OCI-LY1 (cell line): ENCODE results near the gene IGF1R.

Experiments
- H2AFZ ChIP-seq: fragments of 200-600 bp; sonication (generic), shearing (Covaris generic); 2 replicates; pipeline ENCODE4 v1.6.0; 2014; ENCODE audit warnings: antibody characterized with exemption, mild to moderate bottlenecking, low read length
- H3F3A ChIP-seq: fragments of 200-600 bp; sonication (generic), shearing (Covaris generic); 2 replicates; pipeline ENCODE4 v1.6.0; 2014; ENCODE audit warnings: mild to moderate bottlenecking, antibody characterized with exemption, low read length, moderate library complexity; ENCODE audit not compliant: insufficient read depth
- H3K27ac ChIP-seq: fragments of 200-600 bp; sonication (generic); 2 replicates; pipeline ENCODE4 v1.5.1; 2014; ENCODE audit warnings: low read length, mixed run types, mild to moderate bottlenecking, low read depth; ENCODE audit not compliant: poor library complexity, severe bottlenecking
- H3K27me3 ChIP-seq: fragments of 200-600 bp; sonication (generic); 2 replicates; pipeline ENCODE4 v1.6.0; 2014; ENCODE audit warnings: antibody characterized with exemption, mild to moderate bottlenecking, low read length, moderate library complexity; ENCODE audit not compliant: insufficient read depth
- H3K36me3 ChIP-seq: fragments of 200-600 bp; sonication (generic); 2 replicates; pipeline ENCODE4 v1.6.1; 2014; ENCODE audit warnings: mild to moderate bottlenecking, antibody characterized with exemption, low read length, moderate library complexity, mixed read lengths; ENCODE audit not compliant: insufficient read depth
- H3K4me1 ChIP-seq: fragments of 200-600 bp; sonication (generic); 2 replicates; pipeline ENCODE4 v1.5.1; 2014; ENCODE audit warnings: mild to moderate bottlenecking, low read length, moderate library complexity; ENCODE audit not compliant: insufficient read depth, severe bottlenecking
- H3K4me2 ChIP-seq: fragments of 200-600 bp; sonication (generic), shearing (Covaris generic); 2 replicates; pipeline ENCODE4 v1.6.1; 2014; ENCODE audit warnings: low read length
- H3K4me3 ChIP-seq: fragments of 200-600 bp; sonication (generic); 2 replicates; pipeline ENCODE4 v1.5.1; 2014; ENCODE audit warnings: low read length, low read depth, mild to moderate bottlenecking, mixed read lengths; ENCODE audit not compliant: poor library complexity, severe bottlenecking
- H3K79me2 ChIP-seq: fragments of 200-600 bp; shearing (Covaris generic); 2 replicates; pipeline ENCODE4 v1.6.1; 2016; ENCODE audit warnings: mixed run types, low read length, mixed read lengths; ENCODE audit not compliant: insufficient read depth
- H3K9ac ChIP-seq: fragments of 200-600 bp; sonication (generic), shearing (Covaris generic); 2 replicates; pipeline ENCODE4 v1.6.1; 2014; ENCODE audit warnings: mild to moderate bottlenecking, low read length, mixed read lengths
- H3K9me2 ChIP-seq: fragments of 200-600 bp; sonication (generic), shearing (Covaris generic); 2 replicates; pipeline ENCODE4 v1.6.1; 2014; ENCODE audit warnings: low read depth, mild to moderate bottlenecking, low read length, mixed read lengths
- H3K9me3 ChIP-seq: fragments of 200-600 bp; shearing (Covaris generic); 2 replicates; pipeline ENCODE4 v1.6.1; 2014; ENCODE audit warnings: low read length, mixed read lengths
- H4K20me1 ChIP-seq: fragments of 200-600 bp; sonication (generic), shearing (Covaris generic); 2 replicates; pipeline ENCODE4 v1.6.0; 2016; ENCODE audit warnings: mild to moderate bottlenecking, low read length; ENCODE audit not compliant: insufficient read depth
- CTCF ChIP-seq: fragments of 200-600 bp; sonication (generic), shearing (Covaris generic); IDR thresholded peaks from 2 replicates; pipeline ENCODE4 v1.5.1; 2017; ENCODE audit warnings: mild to moderate bottlenecking, antibody characterized with exemption, low read length, moderate library complexity, mixed read lengths
- EZH2 ChIP-seq: fragments of 200-600 bp; sonication (generic), shearing (Covaris generic); IDR thresholded peaks from 2 replicates; pipeline ENCODE4 v1.8.0; 2017; ENCODE audit warnings: borderline replicate concordance, mixed run types, mild to moderate bottlenecking, antibody characterized with exemption, low read length, moderate library complexity, mixed read lengths

Gene IGF1R

GRCh38 chr15:98666841-98667240 is 18.5 kb downstream of the IGF1R start:
- no peak overlapping the region for H3K4me2 ChIP-seq
- H3K36me3 ChIP-seq = no peaks in the 10 kb centered on the region
- H3K9me2 ChIP-seq = no peaks in the 10 kb centered on the region
- H3K9ac ChIP-seq = no peak overlapping the region
- no peaks in the 10 kb centered on the region for H3K4me1 ChIP-seq
- no peak overlapping the region for H2AFZ ChIP-seq
- no peak for TF ChIP-seq EZH2
- TF ChIP-seq CTCF = no peak
- no peaks in the 10 kb centered on the region for H3K79me2 ChIP-seq
- H3K27ac ChIP-seq = no peak overlapping the region
- no peak overlapping the region for H3K4me3 ChIP-seq
- no peaks in the 10 kb centered on the region for H3K27me3 ChIP-seq
- H3K9me3 ChIP-seq = no peaks in the 10 kb centered on the region
- no peaks in the 10 kb centered on the region for H3F3A ChIP-seq
- no peaks in the 10 kb centered on the region for H4K20me1 ChIP-seq

GRCh38 chr15:98667521-98668179 is 19.3 kb downstream of the IGF1R start:
- H3K27me3 ChIP-seq = no peaks in the 10 kb centered on the region
- H2AFZ ChIP-seq = no peak overlapping the region
- no peak overlapping the region for H3K4me3 ChIP-seq
- H3K9me3 ChIP-seq = no peaks in the 10 kb centered on the region
- no peaks in the 10 kb centered on the region for H3K9me2 ChIP-seq
- TF ChIP-seq EZH2 (no peak), CTCF (no peak)
- no peak overlapping the region for H3K4me2 ChIP-seq
- no peak overlapping the region for H3K27ac ChIP-seq
- no peak overlapping the region for H3K9ac ChIP-seq
- H4K20me1 ChIP-seq = no peaks in the 10 kb centered on the region
- no peaks in the 10 kb centered on the region for H3F3A ChIP-seq
- no peaks in the 10 kb centered on the region for H3K36me3 ChIP-seq
- H3K4me1 ChIP-seq = no peaks in the 10 kb centered on the region
- H3K79me2 ChIP-seq = no peaks in the 10 kb centered on the region

GRCh38 chr15:98668566-98669308 is 20.4 kb downstream of the IGF1R start:
- TF ChIP-seq CTCF (no peak), EZH2 (no peak)
- no peak overlapping the region for H3K9ac ChIP-seq

More at GRCh38 chr15:98668566-98669308, 20.4 kb downstream of the IGF1R start:
- H3K27ac ChIP-seq = no peak overlapping the region
- no peak overlapping the region for H2AFZ ChIP-seq
- no peaks in the 10 kb centered on the region for H4K20me1 ChIP-seq
- H3K9me2 ChIP-seq = no peaks in the 10 kb centered on the region
- H3K4me1 ChIP-seq = no peaks in the 10 kb centered on the region
- no peak overlapping the region for H3K4me3 ChIP-seq
- H3K27me3 ChIP-seq = no peaks in the 10 kb centered on the region
- no peaks in the 10 kb centered on the region for H3F3A ChIP-seq
- no peaks in the 10 kb centered on the region for H3K9me3 ChIP-seq
- H3K4me2 ChIP-seq = no peak overlapping the region
- no peaks in the 10 kb centered on the region for H3K79me2 ChIP-seq
- no peaks in the 10 kb centered on the region for H3K36me3 ChIP-seq
